HG02571 (cell line): Measurements from ENCODE around the gene DGKI.

Source experiments
- ATAC-seq: cut with Tn5 transposase; IDR thresholded peaks from one replicate; pipeline ENCODE4 v1.9.1; 2021; ENCODE audit warnings: mild to moderate bottlenecking, moderate library complexity; ENCODE audit not compliant: unreplicated experiment

Gene DGKI

DNA sequence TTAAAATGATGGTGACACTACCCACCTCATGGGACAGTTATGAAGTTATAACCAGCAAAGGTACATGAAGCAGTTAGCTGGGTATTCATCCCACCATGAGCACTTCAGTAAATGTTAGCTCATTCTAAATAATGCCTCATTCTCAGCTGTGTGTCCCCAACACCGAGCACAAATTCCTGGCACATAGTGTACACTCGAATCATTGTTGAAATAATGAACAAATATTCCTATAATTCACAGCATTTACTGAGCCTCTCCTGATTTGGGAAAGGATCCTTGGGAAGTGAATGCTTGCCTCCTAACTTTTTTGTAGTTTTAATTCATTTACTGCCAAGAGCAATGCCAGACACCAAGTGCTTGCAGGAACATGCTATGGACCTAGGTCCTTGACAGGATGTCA lies 235.2 kb downstream of the DGKI start:
- no peak for ATAC-seq

DNA sequence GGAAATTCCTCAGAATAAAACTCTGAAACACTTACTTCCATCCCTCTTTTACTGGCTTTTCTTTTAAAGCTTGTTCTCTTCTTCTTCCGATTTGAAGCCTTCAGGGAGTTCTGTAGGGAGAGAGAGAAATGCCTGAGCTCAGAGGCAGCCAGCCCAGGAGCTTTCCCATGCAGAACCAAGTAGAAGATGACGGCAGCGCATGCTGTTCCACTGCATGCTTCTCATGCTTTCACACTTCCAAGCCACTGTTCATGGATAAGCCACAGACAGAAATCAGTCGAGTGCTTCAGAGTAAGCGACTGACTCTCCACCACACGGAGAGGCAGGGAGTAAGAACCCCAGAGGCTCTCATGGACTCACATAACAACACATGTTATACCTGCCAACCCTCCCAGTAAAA lies 237.3 kb downstream of the DGKI start:
- no peak for ATAC-seq

DNA sequence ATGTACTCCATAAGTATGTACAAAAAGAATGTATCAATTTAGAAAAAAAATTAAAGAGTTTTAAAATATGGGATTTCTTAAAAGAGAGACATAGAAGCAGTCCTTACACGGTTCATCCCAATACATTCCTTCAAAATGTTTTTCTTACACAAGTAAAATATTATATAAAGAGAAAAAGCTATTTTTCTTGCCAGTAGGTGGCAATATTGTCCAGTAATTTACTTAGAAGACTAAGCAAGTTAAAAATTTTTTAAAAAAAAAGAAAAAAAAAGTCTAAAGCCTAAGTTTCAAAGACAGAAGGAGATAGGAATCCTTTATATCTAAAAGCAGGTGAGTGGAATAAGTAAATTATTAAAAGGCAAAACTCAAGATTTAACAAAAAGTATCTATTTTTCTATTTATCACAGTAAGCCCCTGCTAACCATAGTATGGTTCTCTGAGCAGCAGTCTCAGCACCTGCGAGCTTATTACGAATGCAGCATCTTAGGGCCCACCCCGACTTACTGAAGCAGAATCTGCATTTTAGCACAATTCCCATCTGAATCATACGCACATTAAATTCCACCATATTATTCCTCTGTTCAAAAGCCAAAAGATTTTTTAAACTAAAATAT lies 240.6 kb downstream of the DGKI start:
- ATAC-seq = no peak

DNA sequence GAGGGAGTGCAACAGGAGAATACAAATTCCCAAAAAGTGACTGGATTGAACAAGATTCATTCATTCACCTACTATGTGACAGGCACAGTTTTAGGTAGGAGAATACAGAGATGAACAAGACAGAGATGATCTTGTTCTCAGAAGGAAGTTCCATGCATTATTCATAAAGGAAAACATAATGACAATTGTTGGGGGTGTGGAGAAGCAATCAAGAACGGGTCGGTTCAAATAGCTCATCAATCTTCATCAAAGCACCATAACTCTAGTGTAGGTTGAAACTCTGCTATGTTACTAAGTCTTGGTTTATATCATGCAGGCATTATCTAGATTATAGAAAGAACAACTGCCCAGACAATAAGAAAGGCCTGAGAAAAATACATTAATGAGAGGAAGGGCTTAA lies 243.7 kb downstream of the DGKI start:
- ATAC-seq = no peak

DNA sequence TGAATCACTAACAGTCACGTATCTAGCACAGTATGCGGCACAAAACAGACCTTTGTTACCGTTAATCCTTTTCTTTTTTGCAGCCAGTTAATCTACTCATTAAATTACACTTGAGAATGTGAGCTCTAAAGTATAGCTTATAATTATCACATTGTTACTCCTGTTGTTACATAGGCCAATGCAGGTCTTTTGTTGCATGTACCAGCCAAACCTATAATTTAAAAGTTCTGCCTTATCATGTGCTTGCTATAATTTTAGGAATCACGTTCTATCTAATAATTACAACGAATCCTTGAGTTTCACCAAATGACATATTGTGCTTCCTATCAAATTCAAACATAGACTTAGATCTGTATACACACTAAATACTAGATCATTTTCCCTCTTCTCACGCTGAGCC lies 245.1 kb downstream of the DGKI start:
- ATAC-seq = no peak

- no peak for ATAC-seq
Measured at GRCh38 chr7:137597856-137598255, 248.9 kb downstream of the DGKI start.

DNA sequence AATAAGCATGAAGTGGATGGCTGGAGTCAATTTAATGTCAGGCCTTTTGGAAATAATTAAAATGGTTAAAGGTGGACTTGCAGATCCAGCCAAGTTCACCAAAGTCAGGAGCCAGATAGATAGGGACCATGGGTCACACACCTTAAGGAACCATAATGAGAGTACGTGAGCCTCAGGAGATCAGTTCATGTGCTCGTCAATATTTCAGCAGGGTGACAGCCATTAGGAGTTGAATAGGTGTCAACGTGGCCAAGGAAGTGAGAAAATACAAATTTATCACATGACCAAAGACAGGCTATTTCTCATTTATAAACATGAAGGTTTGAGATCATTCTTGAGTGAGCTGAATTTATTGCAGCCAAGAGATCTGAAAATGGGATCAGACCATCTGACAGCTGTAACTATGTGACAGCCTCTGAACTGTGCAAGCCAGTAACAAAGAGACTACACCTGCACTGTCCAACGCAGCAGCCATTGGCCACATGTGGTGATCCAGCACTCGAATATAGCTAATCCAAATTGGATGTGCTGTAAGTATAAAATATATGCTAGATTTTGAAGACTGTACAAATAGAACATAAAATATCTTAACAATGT lies 253.6 kb downstream of the DGKI start:
- no peak for ATAC-seq

DNA sequence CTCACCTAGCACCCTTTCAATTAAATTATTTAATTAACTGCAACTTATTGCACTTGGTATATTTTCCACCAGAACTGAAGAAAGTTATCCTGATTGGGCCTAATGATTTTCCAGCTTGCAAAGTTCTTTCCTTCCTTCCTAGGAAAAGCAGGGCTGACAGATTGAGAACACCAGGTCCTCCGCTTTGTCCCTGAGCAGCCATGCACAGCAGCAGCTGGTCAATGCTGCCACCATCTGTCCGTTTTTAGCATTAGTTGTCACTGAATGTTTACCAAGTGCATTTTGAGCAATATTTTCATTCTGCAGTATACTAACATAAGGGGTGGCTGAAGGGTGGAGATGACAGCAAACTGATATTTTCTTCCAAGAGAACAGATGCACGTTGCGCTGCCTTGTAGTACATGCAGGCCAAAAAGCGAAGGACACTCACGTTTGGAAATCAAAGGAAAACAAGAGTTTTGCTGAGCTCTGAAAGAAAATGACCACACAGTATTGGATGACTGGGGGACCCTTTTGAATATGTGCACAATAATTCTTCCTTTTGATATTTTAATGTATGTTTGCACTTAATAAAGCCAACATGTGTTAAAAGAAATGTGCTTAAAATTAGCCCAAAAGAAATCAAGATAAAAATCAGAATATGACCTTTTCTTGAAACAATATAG lies 254.4 kb downstream of the DGKI start:
- no peak for ATAC-seq

GRCh38 chr7:137591421-137591837 lies 255.3 kb downstream of the DGKI start:
- ATAC-seq = no peak

DNA sequence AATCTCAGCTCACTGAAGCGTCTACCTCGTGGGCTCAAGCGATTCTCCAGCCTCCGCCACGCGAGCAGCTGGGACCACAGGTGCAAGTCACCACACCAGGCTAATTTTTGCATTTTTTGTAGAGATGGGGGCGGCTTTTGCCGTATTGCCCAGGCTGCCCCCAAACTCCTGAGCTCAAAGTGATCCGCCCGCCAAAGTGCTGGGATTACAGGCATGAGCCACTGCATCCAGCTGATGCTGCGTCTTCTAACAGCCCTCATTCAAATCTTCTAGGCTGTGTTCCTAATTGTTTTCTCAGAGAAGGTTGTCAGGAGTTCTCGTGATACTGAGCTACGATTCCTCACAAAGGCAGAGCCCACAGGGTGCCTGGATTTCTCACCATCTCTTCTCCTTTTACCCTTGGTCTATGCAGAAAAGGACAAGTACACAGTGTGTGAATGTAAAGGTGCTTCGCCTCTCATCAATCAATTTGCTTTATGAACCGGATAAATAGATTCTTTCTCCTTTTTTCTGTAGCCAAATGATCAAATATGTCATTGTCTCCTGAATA lies 255.9 kb downstream of the DGKI start:
- ATAC-seq = no peak

GRCh38 chr7:137590071-137590755 lies 256.6 kb downstream of the DGKI start:
- no peak for ATAC-seq

DNA sequence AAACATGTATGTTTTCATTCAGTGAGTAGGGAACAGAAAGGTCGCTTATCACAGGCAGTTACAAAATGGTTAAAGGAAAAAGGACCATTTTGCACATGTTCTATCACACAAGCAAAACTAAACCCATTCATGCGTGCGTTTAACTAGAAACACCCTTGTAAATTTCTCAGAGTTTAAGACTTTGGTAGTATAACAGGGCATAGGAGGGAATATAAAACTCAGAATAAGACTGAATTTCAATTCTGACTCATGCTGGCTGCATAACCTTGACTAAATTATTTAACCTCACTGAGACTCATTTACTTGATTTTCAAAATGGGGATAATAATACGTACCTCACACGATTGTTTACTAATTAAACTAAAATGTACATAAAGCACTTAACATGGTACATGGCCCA lies 259.4 kb downstream of the DGKI start:
- ATAC-seq = no peak

DNA sequence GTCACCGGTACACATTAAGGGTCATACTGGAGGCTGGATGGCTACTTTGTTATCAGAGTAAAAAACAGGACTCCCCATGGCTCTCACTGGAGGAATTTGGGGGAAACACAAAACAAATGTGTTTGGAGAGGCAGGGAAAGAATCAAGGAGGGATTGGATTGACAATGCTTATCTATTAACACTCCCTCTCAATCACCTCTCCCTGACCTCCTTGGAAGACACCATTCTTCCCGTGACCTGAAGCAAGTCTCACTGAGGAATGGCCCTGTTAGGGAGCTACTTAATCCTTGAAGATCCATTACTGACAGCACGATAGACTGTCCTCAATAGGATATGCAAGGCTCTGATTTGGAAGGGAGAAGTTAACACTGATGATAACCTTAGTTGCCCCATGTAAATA lies 261.2 kb downstream of the DGKI start:
- ATAC-seq = no peak

- ATAC-seq = no peak
Measured at GRCh38 chr7:137583172-137583571, 263.6 kb downstream of the DGKI start.

GRCh38 chr7:137579913-137580640 lies 266.7 kb downstream of the DGKI start:
- no peak for ATAC-seq

DNA sequence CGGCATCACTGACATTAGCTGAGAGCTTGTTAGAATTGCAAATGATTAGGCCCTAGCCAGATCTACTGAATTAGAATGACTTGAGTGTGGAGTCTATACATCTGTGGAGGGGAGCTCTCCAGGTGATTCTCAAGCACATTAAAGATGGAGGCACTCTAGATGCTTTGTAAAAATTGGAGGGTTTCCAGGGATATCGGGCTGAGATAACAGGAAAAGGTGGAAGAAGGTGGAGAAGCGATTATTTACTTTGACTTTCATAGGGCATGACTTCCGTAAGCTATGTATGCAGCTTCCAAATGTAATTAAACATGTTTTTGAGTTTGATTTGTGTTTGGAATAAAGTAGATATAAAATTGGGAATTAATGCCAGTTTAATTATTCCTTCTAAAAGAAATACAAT lies 268.2 kb downstream of the DGKI start:
- no peak for ATAC-seq

DNA sequence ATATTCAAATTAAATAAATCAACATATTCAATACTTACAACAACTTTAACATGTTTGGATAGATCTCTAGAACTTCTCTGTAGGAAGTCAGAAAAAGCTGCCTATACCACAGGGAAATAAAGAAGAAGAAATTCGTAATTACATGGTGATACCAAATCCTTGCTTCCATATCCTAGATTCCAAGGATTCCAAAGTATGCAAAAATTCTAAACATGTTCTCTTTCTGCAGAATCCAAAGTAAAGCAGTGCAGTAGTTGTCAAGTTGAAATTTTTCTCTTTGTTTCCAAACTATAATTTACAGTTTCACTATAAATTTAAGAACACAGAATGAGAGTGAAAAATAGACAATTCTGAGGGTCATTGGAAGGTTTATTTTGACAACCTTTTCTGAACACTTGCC lies 269.6 kb downstream of the DGKI start:
- ATAC-seq = no peak

GRCh38 chr7:137576481-137576880 lies 270.3 kb downstream of the DGKI start:
- no peak for ATAC-seq

- ATAC-seq = no peak
Measured at GRCh38 chr7:137574812-137575211, 272.0 kb downstream of the DGKI start.

DNA sequence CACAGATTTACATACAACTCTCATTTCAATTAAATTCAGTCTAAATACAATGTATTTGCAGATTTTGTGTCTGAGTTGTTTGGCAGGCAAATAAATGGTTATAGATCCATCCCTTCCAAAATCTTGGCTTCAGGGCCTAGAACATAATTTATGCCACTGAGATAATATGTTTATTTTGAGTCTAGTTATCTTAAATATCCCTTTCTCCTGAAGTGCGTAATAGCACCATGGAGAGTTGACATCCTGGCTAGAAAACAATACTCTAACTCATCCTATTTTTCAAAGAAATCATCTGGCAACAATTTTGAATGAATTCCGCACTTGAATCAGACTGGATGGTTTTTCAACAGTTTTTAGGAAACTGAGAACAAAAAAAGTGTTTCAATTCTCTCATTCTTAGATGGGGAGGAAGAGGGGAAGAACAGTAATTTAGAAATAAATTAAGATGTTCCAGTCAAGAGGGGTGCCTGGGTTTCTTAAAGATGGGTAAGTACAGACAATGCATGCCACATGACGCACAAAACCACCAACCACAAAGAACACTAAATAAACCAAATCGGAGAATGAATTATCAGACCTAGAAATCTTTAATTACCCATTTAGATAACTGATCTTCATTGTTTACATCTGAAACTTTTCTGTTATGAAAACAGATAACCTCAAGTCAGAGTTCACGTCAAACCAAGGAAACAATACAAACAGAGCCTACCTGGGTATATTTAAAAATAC lies 274.6 kb downstream of the DGKI start:
- no peak for ATAC-seq
